Testis (tissue), 2 donors: ENCODE data around the gene CKLF.
"Not testable (repeated sequence)": the region's sequence is repeated elsewhere in the genome, so short reads cannot be mapped to it uniquely, and the experiment has no call there.

Source experiments
- POLR2A ChIP-seq: fragments of 450-650 bp; IDR thresholded peaks from one replicate; pipeline ENCODE4 v1.6.1; 2017; ENCODE audit warnings: antibody characterized with exemption, mild to moderate bottlenecking, moderate library complexity
- TF ChIP-seq, protein P1 (sequence below), 3 experiments: fragments of 450-650 bp in 2 of 3; fragments of 200-600 bp in 1 of 3; sonication (generic) in 1 of 3; IDR thresholded peaks; one replicate each; pipeline ENCODE4 v1.5.1; 2016 to 2019; ENCODE audit warnings: antibody characterized with exemption in 3 of 3, mild to moderate bottlenecking in 2 of 3, moderate library complexity in 1 of 3

DNA sequence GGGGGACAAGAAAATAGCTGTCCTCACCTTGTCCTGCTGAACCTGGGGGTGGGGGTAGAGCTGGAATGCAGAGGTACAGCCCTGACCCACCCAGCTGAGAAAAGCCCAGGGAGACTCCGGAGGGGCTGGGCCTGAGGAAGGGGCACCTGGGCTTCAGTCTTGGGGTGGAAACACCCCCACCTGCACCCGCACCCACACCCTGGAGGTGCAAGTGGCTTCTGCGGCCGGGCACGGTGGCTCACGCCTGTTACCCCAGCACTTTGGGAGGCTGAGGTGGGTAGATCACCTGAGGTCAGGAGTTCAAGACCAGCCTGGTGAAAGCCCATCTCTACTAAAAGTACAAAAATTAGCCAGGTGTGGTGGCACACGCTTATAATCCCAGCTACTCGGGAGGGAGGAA, 59.5 kb downstream of the CKLF start:
- TF ChIP-seq, protein P1, sequence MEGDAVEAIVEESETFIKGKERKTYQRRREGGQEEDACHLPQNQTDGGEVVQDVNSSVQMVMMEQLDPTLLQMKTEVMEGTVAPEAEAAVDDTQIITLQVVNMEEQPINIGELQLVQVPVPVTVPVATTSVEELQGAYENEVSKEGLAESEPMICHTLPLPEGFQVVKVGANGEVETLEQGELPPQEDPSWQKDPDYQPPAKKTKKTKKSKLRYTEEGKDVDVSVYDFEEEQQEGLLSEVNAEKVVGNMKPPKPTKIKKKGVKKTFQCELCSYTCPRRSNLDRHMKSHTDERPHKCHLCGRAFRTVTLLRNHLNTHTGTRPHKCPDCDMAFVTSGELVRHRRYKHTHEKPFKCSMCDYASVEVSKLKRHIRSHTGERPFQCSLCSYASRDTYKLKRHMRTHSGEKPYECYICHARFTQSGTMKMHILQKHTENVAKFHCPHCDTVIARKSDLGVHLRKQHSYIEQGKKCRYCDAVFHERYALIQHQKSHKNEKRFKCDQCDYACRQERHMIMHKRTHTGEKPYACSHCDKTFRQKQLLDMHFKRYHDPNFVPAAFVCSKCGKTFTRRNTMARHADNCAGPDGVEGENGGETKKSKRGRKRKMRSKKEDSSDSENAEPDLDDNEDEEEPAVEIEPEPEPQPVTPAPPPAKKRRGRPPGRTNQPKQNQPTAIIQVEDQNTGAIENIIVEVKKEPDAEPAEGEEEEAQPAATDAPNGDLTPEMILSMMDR (IDR thresholded peaks at IDR 0.05) = not testable (repeated sequence)
- not testable (repeated sequence) for TF ChIP-seq POLR2A
